Suprapubic skin (tissue), 4 donors: ENCODE results near the gene ANKRD31. TPM values are rescaled to one million over a fixed set of nuclear protein-coding genes. Genes with fewer than 3 reads are reported as not detected.
A peak's percentile ranks its signal among the peaks of the same experiment; 100 is the strongest.

Experiments used
- DNase-seq, 2 donors: peaks; one replicate each; pipeline ENCODE4 v3.0.0-alpha.2; 2019; ENCODE audit warnings: low spot score in 2 of 2
- H3K27ac ChIP-seq: fragments of 200-600 bp; sonication (generic); one replicate; pipeline ENCODE4 v1.5.1; 2019
- H3K27me3 ChIP-seq: fragments of 200-600 bp; sonication (generic); one replicate; pipeline ENCODE4 v1.5.1; 2019
- H3K36me3 ChIP-seq: fragments of 200-600 bp; sonication (generic); one replicate; pipeline ENCODE4 v1.5.1; 2019
- H3K4me1 ChIP-seq: fragments of 200-600 bp; sonication (generic); one replicate; pipeline ENCODE4 v1.5.1; 2019
- H3K4me3 ChIP-seq: fragments of 200-600 bp; sonication (generic); one replicate; pipeline ENCODE4 v1.5.1; 2019; ENCODE audit warnings: mild to moderate bottlenecking
- H3K9me3 ChIP-seq: fragments of 200-600 bp; sonication (generic); one replicate; pipeline ENCODE4 v1.5.1; 2019
- CTCF ChIP-seq, 2 donors: fragments of 200-600 bp in 1 of 2; fragments of 450-650 bp in 1 of 2; sonication (generic) in 1 of 2; IDR thresholded peaks; one replicate each; pipeline ENCODE4 v1.5.1; 2016 to 2019; ENCODE audit warnings: antibody characterized with exemption in 2 of 2, mild to moderate bottlenecking in 1 of 2, moderate library complexity in 1 of 2
- EP300 ChIP-seq: sonication (generic); formaldehyde crosslinking; IDR thresholded peaks from one replicate; pipeline ENCODE4 v1.6.1; 2017; ENCODE audit warnings: antibody characterized with exemption
- POLR2A ChIP-seq, 2 donors: fragments of 450-650 bp; IDR thresholded peaks; one replicate each; pipeline ENCODE4 v1.6.1; 2017; ENCODE audit warnings: antibody characterized with exemption in 2 of 2, mild to moderate bottlenecking in 2 of 2, moderate library complexity in 2 of 2
- POLR2AphosphoS5 ChIP-seq, 3 donors: sonication (generic); formaldehyde crosslinking; IDR thresholded peaks; one replicate each; pipeline ENCODE4 v1.6.1; 2017; ENCODE audit warnings: antibody characterized with exemption in 3 of 3
- WGBS: methylation state at CpG from one replicate; pipeline ENCODE4 v1.1.5; 2018; 5-methylcytosine and 5-hydroxymethylcytosine counted together
- total RNA-seq, 4 donors: library from RNA; depleted of rRNA; stranded (reverse); fragments of >200 nt; gene quantifications; one replicate each; pipeline ENCODE4 v1.1.0, GENCODE V29; 2016

Gene ANKRD31
- total RNA-seq, 4 donors from 2014 or later: 0.19 to 0.26 (median 0.21) TPM; not detected in 1

- Histone ChIP-seq H3K27me3 (no peaks in the 10 kb centered on the region), H3K9me3 (no peaks in the 10 kb centered on the region), H3K36me3 (no peaks in the 10 kb centered on the region), H3K4me3 (no peak overlapping the region), H3K4me1 (peaks cover 9% of the 10 kb centered on the region), H3K27ac (no peak overlapping the region)
- 94% methylated on average over 3 of the region's 3 CpGs for WGBS
- no peak for DNase-seq
- no peak for TF ChIP-seq POLR2A (IDR thresholded peaks at IDR 0.05)
- no peak for TF ChIP-seq EP300
- no peak for TF ChIP-seq POLR2AphosphoS5 (IDR thresholded peaks at IDR 0.05)
- no peak for TF ChIP-seq CTCF (IDR thresholded peaks at IDR 0.05)
These were observed 177.6 kb downstream of the ANKRD31 start for GRCh38 chr5:75058986-75059535.

- H3K27me3 ChIP-seq: no peaks in the 10 kb centered on the region
- H3K4me1 ChIP-seq: peaks cover 10% of the 10 kb centered on the region
- DNase-seq: no peak
These were observed 179.1 kb downstream of the ANKRD31 start for GRCh38 chr5:75057561-75057960.

GRCh38 chr5:75055727-75056144 is 180.9 kb downstream of the ANKRD31 start:
- H3K27ac ChIP-seq: no peak overlapping the region
- H3K36me3 ChIP-seq: no peaks in the 10 kb centered on the region
- no peaks in the 10 kb centered on the region for H3K9me3 ChIP-seq
- H3K4me1 ChIP-seq: peaks cover 27% of the 10 kb centered on the region
- TF ChIP-seq POLR2A (IDR thresholded peaks at IDR 0.05) (no peak), POLR2AphosphoS5 (IDR thresholded peaks at IDR 0.05) (no peak), EP300 (no peak), CTCF (IDR thresholded peaks at IDR 0.05) (no peak)
- DNase-seq: no peak
- no peaks in the 10 kb centered on the region for H3K27me3 ChIP-seq
- no peak overlapping the region for H3K4me3 ChIP-seq
- WGBS: 100% methylated on average over 1 of the region's 1 CpG

More at GRCh38 chr5:75057561-75057960, 179.1 kb downstream of the ANKRD31 start:
- no peaks in the 10 kb centered on the region for H3K9me3 ChIP-seq
- 27% methylated on average over 2 of the region's 2 CpGs for WGBS
- H3K4me3 ChIP-seq: no peak overlapping the region
- H3K27ac ChIP-seq: no peak overlapping the region
- H3K36me3 ChIP-seq: no peaks in the 10 kb centered on the region
- TF ChIP-seq EP300 (no peak), POLR2A (IDR thresholded peaks at IDR 0.05) (no peak), CTCF (IDR thresholded peaks at IDR 0.05) (no peak), POLR2AphosphoS5 (IDR thresholded peaks at IDR 0.05) (no peak)

DNA sequence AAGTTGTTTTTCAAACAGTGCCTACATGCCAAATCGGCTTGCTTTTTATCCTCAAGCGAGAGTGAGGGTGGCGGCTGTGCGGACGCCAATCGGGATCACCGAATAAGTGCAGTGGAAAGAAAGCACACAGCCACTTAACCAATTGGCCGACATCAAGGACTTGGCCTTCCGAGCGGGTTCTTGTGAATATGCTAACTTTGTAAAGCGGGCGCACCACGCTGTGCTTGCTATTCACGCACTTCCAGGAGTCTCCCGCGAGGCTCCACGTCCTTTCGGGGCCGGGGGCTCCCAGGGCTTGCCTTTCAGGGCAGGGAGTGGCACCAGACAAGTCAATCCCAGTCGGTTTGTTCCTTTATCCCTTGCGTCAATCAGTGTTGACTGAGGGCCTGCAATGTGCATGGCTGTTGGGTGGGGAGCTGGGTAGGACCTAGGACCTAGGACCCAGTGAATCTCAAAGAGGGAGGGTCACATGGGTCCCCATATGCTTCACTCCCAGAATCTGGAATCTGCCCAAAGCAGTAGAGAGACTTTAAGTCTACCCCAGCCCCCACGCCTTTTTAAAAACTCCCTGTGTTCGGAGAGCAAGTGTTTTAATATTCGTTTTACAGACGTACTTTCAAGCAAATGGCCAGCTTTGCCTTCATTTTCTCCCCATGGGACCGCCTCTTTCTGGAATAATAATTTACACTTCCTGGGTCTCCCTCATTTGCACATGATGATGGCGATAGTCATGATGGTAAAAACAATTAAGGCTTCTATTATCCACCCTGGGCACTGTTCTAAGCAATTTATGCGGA is 182.3 kb downstream of the ANKRD31 start:
- peak overlapping the region; percentile 86 for H3K27ac ChIP-seq
- peak overlapping the region; percentile 66 for H3K4me3 ChIP-seq
- peak in 1 of 2 donors; percentile 80 for DNase-seq
- 18% methylated on average over 22 of the region's 28 CpGs for WGBS
- H3K36me3 ChIP-seq: no peaks in the 10 kb centered on the region
- no peaks in the 10 kb centered on the region for H3K27me3 ChIP-seq
- H3K4me1 ChIP-seq: peaks cover 35% of the 10 kb centered on the region
- TF ChIP-seq POLR2A (IDR thresholded peaks at IDR 0.05): no peak
- no peak for TF ChIP-seq POLR2AphosphoS5 (IDR thresholded peaks at IDR 0.05)
- TF ChIP-seq EP300: no peak
- no peak for TF ChIP-seq CTCF (IDR thresholded peaks at IDR 0.05)
- H3K9me3 ChIP-seq: no peaks in the 10 kb centered on the region
